K562 (cell line): ENCODE measurements around the gene RBPJL. TPM values are rescaled to one million over a fixed set of nuclear protein-coding genes. Genes with fewer than 3 reads are reported as not detected.
A peak's percentile ranks its signal among the peaks of the same experiment; 100 is the strongest.

Experiments used
- ATAC-seq: fragments of 200-7000 bp; cut with Tn5 transposase; 3 replicates; pipeline ENCODE4 v1.9.1; 2020; ENCODE audit warnings: moderate library complexity
- BruUV-seq: library from RNA; stranded (reverse); fragments of 400-500 nt; replicated peaks from 2 replicates; lab custom pipeline; 2021; lab: Mats Ljungman, UMichigan
- CTCF ChIA-PET: fragments of 300-600 bp; formaldehyde crosslinking; extraction: SDS; loops from one replicate; lab custom pipeline; 2021; ENCODE audit warnings: low intra/inter-chr PET ratio; lab: Yijun Ruan, JAX
- POLR2A ChIA-PET: fragments of 300-600, 350-650 bp; sonication (Branson Sonifier 250); formaldehyde crosslinking; extraction: SDS; loops from one replicate; lab custom pipeline; 2021; ENCODE audit warnings: antibody characterized with exemption, inconsistent platforms; lab: Yijun Ruan, JAX
- DNase-seq, 4 experiments: peaks; one replicate each; pipeline versions ENCODE4 v3.0.0 to v3.0.0-alpha.2; 2011 to 2018; ENCODE audit warnings: low spot score in 3 of 4, mixed read lengths in 3 of 4; ENCODE audit errors: extremely low read depth in 1 of 4
- FAIRE-seq: peaks from 2 replicates; lab custom pipeline; 2011; peaks lifted over from hg19 to GRCh38; lab: Jason Lieb, UNC
- H2AFZ ChIP-seq: 2 replicates; pipeline ENCODE4 v1.6.0; 2011; ENCODE audit warnings: low read depth, low read length, control low read depth, inconsistent platforms
- H3K27ac ChIP-seq: fragments of 200-600 bp; 3 replicates; pipeline ENCODE4 v1.8.0; 2011; ENCODE audit warnings: low read depth, mild to moderate bottlenecking, control low read depth, inconsistent platforms, low read length, moderate library complexity, mixed read lengths; ENCODE audit errors: extremely low read depth
- H3K27me3 ChIP-seq, 2 experiments: fragments of 300-600 bp in 1 of 2; 2 replicates in 1 of 2; 3 replicates in 1 of 2; pipeline versions ENCODE4 v1.6.0 to v1.8.0; 2011; ENCODE audit warnings: inconsistent platforms in 2 of 2, low read length in 2 of 2, mild to moderate bottlenecking in 1 of 2, mixed read lengths in 1 of 2, moderate library complexity in 1 of 2; ENCODE audit not compliant: control insufficient read depth in 2 of 2, insufficient read depth in 2 of 2
- H3K36me3 ChIP-seq: fragments of 300-600 bp; 3 replicates; pipeline ENCODE4 v1.8.0; 2011; ENCODE audit warnings: mild to moderate bottlenecking, low read length, inconsistent platforms; ENCODE audit not compliant: control insufficient read depth, insufficient read depth
- H3K4me1 ChIP-seq, 2 experiments: fragments of 200-600 bp in 1 of 2; replicated peaks in 1 of 2; 2 replicates in 1 of 2; 3 replicates in 1 of 2; pipeline versions ENCODE4 v1.5.1 to v1.8.0; 2011; ENCODE audit warnings: inconsistent platforms in 2 of 2, low read length in 2 of 2, mild to moderate bottlenecking in 1 of 2, mixed read lengths in 1 of 2, moderate library complexity in 1 of 2; ENCODE audit not compliant: control insufficient read depth in 2 of 2, insufficient read depth in 2 of 2
- H3K4me2 ChIP-seq: 2 replicates; pipeline ENCODE4 v1.6.1; 2011; ENCODE audit warnings: low read length, control low read depth, inconsistent platforms, mixed read lengths; ENCODE audit not compliant: insufficient read depth
- H3K4me3 ChIP-seq: fragments of 200-600 bp; sonication (generic), shearing (Covaris generic); 2 replicates; pipeline ENCODE4 v1.5.1; 2016; ENCODE audit warnings: control low read depth, inconsistent platforms
- H3K79me2 ChIP-seq: fragments of 200-600 bp; 3 replicates; pipeline ENCODE4 v1.8.0; 2011; ENCODE audit warnings: low read length, inconsistent platforms; ENCODE audit not compliant: control insufficient read depth, insufficient read depth
- H3K9ac ChIP-seq, 2 experiments: 2 replicates each; pipeline versions ENCODE4 v1.6.0 to v1.6.1; 2011; ENCODE audit warnings: low read depth in 2 of 2, low read length in 2 of 2, control low read depth in 1 of 2, inconsistent platforms in 1 of 2, mild to moderate bottlenecking in 1 of 2, mixed read lengths in 1 of 2; ENCODE audit not compliant: insufficient read depth in 1 of 2
- H3K9me1 ChIP-seq: one replicate; pipeline ENCODE4 v1.6.0; 2011; ENCODE audit warnings: inconsistent platforms, mild to moderate bottlenecking, low read length, moderate library complexity; ENCODE audit not compliant: control insufficient read depth, insufficient read depth
- H3K9me3 ChIP-seq: replicated peaks from 2 replicates; pipeline ENCODE4 v1.5.1; 2011; ENCODE audit warnings: low read depth, low read length, inconsistent platforms; ENCODE audit not compliant: control insufficient read depth, insufficient read depth
- H4K20me1 ChIP-seq: replicated peaks from 2 replicates; pipeline ENCODE4 v1.6.1; 2011; ENCODE audit warnings: low read length, inconsistent platforms, mixed read lengths; ENCODE audit not compliant: control insufficient read depth, insufficient read depth
- ESRRA ChIP-seq: fragments of 450-650 bp; IDR thresholded peaks from 2 replicates; pipeline ENCODE4 v1.6.1; 2014; ENCODE audit warnings: low read depth, mild to moderate bottlenecking, moderate library complexity, borderline replicate concordance
- ETS2 ChIP-seq: IDR thresholded peaks from 2 replicates; pipeline ENCODE4 v1.6.1; 2016; ENCODE audit warnings: borderline replicate concordance, missing genetic modification characterization, mild to moderate bottlenecking, moderate library complexity, missing compliant biosample characterization; ENCODE audit not compliant: poor library complexity, severe bottlenecking
- NR2C1 ChIP-seq, 2 experiments: fragments of 450-650 bp; IDR thresholded peaks; 2 replicates each; pipeline ENCODE4 v1.6.1; 2017; ENCODE audit warnings: mild to moderate bottlenecking in 2 of 2, antibody characterized with exemption in 1 of 2, inconsistent platforms in 1 of 2, missing compliant biosample characterization in 1 of 2, missing genetic modification characterization in 1 of 2
- NR2C2 ChIP-seq, 2 experiments: fragments of 200-800 bp in 1 of 2; sonication (Bioruptor generic) in 1 of 2; sonication (generic) in 1 of 2; formaldehyde crosslinking in 1 of 2; IDR thresholded peaks; 2 replicates each; pipeline versions ENCODE4 v1.6.1 to v1.8.0; 2016 to 2022; ENCODE audit warnings: mild to moderate bottlenecking in 1 of 2, missing compliant biosample characterization in 1 of 2, missing genetic modification characterization in 1 of 2, missing genetic modification reagents in 1 of 2
- PKNOX1 ChIP-seq: fragments of 450-650 bp; IDR thresholded peaks from 2 replicates; pipeline ENCODE4 v1.6.1; 2016
- USF2 ChIP-seq: sonication (generic); formaldehyde crosslinking; IDR thresholded peaks from 2 replicates; pipeline ENCODE4 v1.5.0; 2020; ENCODE audit warnings: missing genetic modification reagents
- ZNF277 ChIP-seq: fragments of 250-450 bp; sonication (Bioruptor Pico); IDR thresholded peaks from 2 replicates; pipeline ENCODE4 v1.8.0; 2022; ENCODE audit warnings: inconsistent platforms, mild to moderate bottlenecking, moderate library complexity, borderline replicate concordance
- WGBS: fragments of 100-300 bp; shearing (Covaris generic); methylation state at CpG from one replicate; pipeline ENCODE4 v1.1.6; 2016; ENCODE audit warnings: low coverage, mixed read lengths; ENCODE audit not compliant: insufficient coverage; ENCODE audit errors: missing lambda C conversion rate; 5-methylcytosine and 5-hydroxymethylcytosine counted together
- in situ Hi-C: fragments of 300-500 bp; cut with MboI; formaldehyde crosslinking; loops from 4 replicates; pipeline ENCODE4 v1.15.0; 2018; ENCODE audit warnings: inconsistent platforms, mixed read lengths
- intact Hi-C: fragments of 100-400 bp; cut with micrococcal nuclease; formaldehyde crosslinking; loops from 2 replicates; pipeline ENCODE4 v1.14.2; 2022
- polyA plus RNA-seq, 8 experiments: library from polyadenylated mRNA; depleted of rRNA in 4 of 8; stranded (reverse) in 5 of 8; unstranded in 3 of 8; fragments of >200 nt; fragmentation: Nextera tagmentation in 2 of 8; fragmentation: Illumina TruSeq in 1 of 8; extraction: Ambion mirVana in 2 of 8; extraction: Trizol in 1 of 8; gene quantifications; 2 replicates each; pipeline versions ENCODE4 v1.2.1 to v1.2.3, GENCODE V29; 2011 to 2014; ENCODE audit warnings: inconsistent platforms in 1 of 8, missing spikeins in 1 of 8
- total RNA-seq, 7 experiments: library from RNA; depleted of rRNA in 6 of 7; stranded (reverse); fragments of >200 nt in 6 of 7; fragmentation: Illumina TruSeq in 2 of 7; extraction: Trizol in 2 of 7; gene quantifications; 2 replicates each; pipeline versions ENCODE4 v1.2.1 to v1.2.3, GENCODE V29; 2011 to 2021; ENCODE audit warnings: low replicate concordance in 1 of 7

RBPJL gene
- total and polyA plus RNA-seq, 9 of the 15 experiments (the other 6 are each of a cell fraction or from before 2014, with no cell fraction given), result not detected

- TF ChIP-seq ZNF277 (CRISPR knock-in tag) (no peak), PKNOX1 (no peak), ETS2 (tag) (no peak)
Observed at GRCh38 chr20:45311589-45312211, 5.1 kb downstream of the RBPJL start (continued).

GRCh38 chr20:45312241-45312640 lies 5.6 kb downstream of the RBPJL start:
- TF ChIP-seq ESRRA (0 out of 2 replicates have a peak, but pooled peaks have one; percentile 7), NR2C1 (IDR thresholded peaks at IDR 0.05) (no peak), NR2C1 (tag; IDR thresholded peaks at IDR 0.05) (peak; percentile 44; the same call in 1 of the 2 replicates), USF2 (CRISPR knock-in tag) (no peak), NR2C2 (CRISPR knock-in tag; IDR thresholded peaks at IDR 0.05) (no peak), NR2C2 (tag; IDR thresholded peaks at IDR 0.05) (peak; percentile 34)
- Histone ChIP-seq H3K9ac (no peak overlapping the region), H2AFZ (no peak overlapping the region), H3K36me3 (no peaks in the 10 kb centered on the region), H4K20me1 (peaks cover 5% of the 10 kb centered on the region), H3K27ac (no peak overlapping the region), H3K27me3 (peaks cover 12 to 62% of the 10 kb centered on the region in 2 experiments; a peak in 4 of 5 replicates), H3K4me2 (no peak overlapping the region), H3K79me2 (no peaks in the 10 kb centered on the region), H3K4me3 (no peak overlapping the region), H3K4me1 (peaks cover 0 to 30% of the 10 kb centered on the region in 2 experiments; a peak in 2 of 5 replicates), H3K9me3 (no peaks in the 10 kb centered on the region), H3K9me1 (peaks cover 3% of the 10 kb centered on the region)
- ChIA-PET CTCF (interaction anchor here (1.2 kb wide), 1 partner anchor 459 kb away, joined by 3 read pairs; no protein-coding TSS in a partner anchor), POLR2A (interaction anchor here (0.6 to 1.5 kb wide), 2 partner anchors 8 to 108 kb away, joined by 3 to 6 read pairs; no protein-coding TSS in a partner anchor)
- 3% methylated on average over 18 of the region's 21 CpGs for WGBS
- FAIRE-seq, result no peak
- ATAC-seq, result peak; percentile 21; the same call in 2 of the 3 replicates
- in situ Hi-C loops (no loop called here), intact Hi-C loops (loop anchor here (10.0 kb wide), 1 partner anchor 233 kb away; the partner anchor contains the start of gene EPPIN)
- BruUV-seq, result no TSS peak
- DNase-seq, result peak in 2 of 4 experiments; percentile 57 to 61
